HG03108 (cell line): ENCODE results near the gene LARP4B.

Experiments
- ATAC-seq: cut with Tn5 transposase; IDR thresholded peaks from one replicate; pipeline ENCODE4 v1.9.1; 2021; ENCODE audit warnings: moderate library complexity; ENCODE audit not compliant: unreplicated experiment

LARP4B gene

GRCh38 chr10:836782-837181 is 94.7 kb downstream of the LARP4B start:
- no peak for ATAC-seq

GRCh38 chr10:834493-834892 is 97.0 kb downstream of the LARP4B start:
- no peak for ATAC-seq

GRCh38 chr10:829241-829640 is 102.3 kb downstream of the LARP4B start:
- ATAC-seq: no peak

- no peak for ATAC-seq
Observed at GRCh38 chr10:828191-828590, 103.3 kb downstream of the LARP4B start.

- no peak for ATAC-seq
Observed at GRCh38 chr10:824946-825345, 106.6 kb downstream of the LARP4B start.

- ATAC-seq: no peak
Observed at GRCh38 chr10:824497-824896, 107.0 kb downstream of the LARP4B start.

GRCh38 chr10:822661-823367 is 108.7 kb downstream of the LARP4B start:
- ATAC-seq: no peak

- ATAC-seq: no peak
Observed at GRCh38 chr10:822197-822596, 109.3 kb downstream of the LARP4B start.

- ATAC-seq: no peak
Observed at GRCh38 chr10:821322-821721, 110.2 kb downstream of the LARP4B start.

- ATAC-seq: no peak
Observed at GRCh38 chr10:819816-820215, 111.7 kb downstream of the LARP4B start.

- no peak for ATAC-seq
Observed at GRCh38 chr10:819326-819725, 112.2 kb downstream of the LARP4B start.

- no peak for ATAC-seq
Observed at GRCh38 chr10:818526-819220, 112.8 kb downstream of the LARP4B start.

GRCh38 chr10:818010-818409 is 113.5 kb downstream of the LARP4B start:
- ATAC-seq: no peak

GRCh38 chr10:817371-817770 is 114.1 kb downstream of the LARP4B start:
- no peak for ATAC-seq

- ATAC-seq: no peak
Observed at GRCh38 chr10:816958-817357, 114.5 kb downstream of the LARP4B start.

- ATAC-seq: no peak
Observed at GRCh38 chr10:816091-816477, 115.4 kb downstream of the LARP4B start.

GRCh38 chr10:815338-816090 is 116.0 kb downstream of the LARP4B start:
- no peak for ATAC-seq

- ATAC-seq: no peak
Observed at GRCh38 chr10:814536-815302, 116.8 kb downstream of the LARP4B start.

- no peak for ATAC-seq
Observed at GRCh38 chr10:813286-813685, 118.2 kb downstream of the LARP4B start.

- ATAC-seq: no peak
Observed at GRCh38 chr10:812787-813186, 118.7 kb downstream of the LARP4B start.
